A549 (cell line): ENCODE data around the gene LRRC14B. TPM values are rescaled to one million over a fixed set of nuclear protein-coding genes. Genes with fewer than 3 reads are reported as not detected.
A peak's percentile ranks its signal among the peaks of the same experiment; 100 is the strongest.
"Not testable (repeated sequence)": the region's sequence is repeated elsewhere in the genome, so short reads cannot be mapped to it uniquely, and the experiment has no call there.

Experiments used
- ATAC-seq, 2 experiments: fragments of 200-7000 bp in 1 of 2; fragments of >200 bp in 1 of 2; cut with Nextera tagmentation in 1 of 2; cut with Tn5 transposase in 1 of 2; 3 replicates each; pipeline versions ENCODE4 v1.8.0 to v1.9.1; 2018 to 2020; ENCODE audit warnings: mild to moderate bottlenecking in 1 of 2, moderate library complexity in 1 of 2
- CTCF ChIA-PET: fragments of 300-600 bp; sonication (Branson Sonifier 250); formaldehyde crosslinking; extraction: SDS; loops from one replicate; lab custom pipeline; 2021; ENCODE audit warnings: antibody characterized with exemption, inconsistent platforms; lab: Yijun Ruan, JAX
- POLR2A ChIA-PET: fragments of 350-600 bp; formaldehyde crosslinking; extraction: SDS; loops from one replicate; lab custom pipeline; 2021; ENCODE audit warnings: antibody characterized with exemption, inconsistent platforms; lab: Yijun Ruan, JAX
- DNase-seq, 2 experiments: peaks; one replicate each; pipeline versions ENCODE4 v3.0.0 to v3.0.0-alpha.2; 2011 to 2016; ENCODE audit warnings: low read depth in 1 of 2, low spot score in 1 of 2
- FAIRE-seq: peaks from 2 replicates; lab custom pipeline; 2011; peaks lifted over from hg19 to GRCh38; lab: Jason Lieb, UNC
- H3K27ac ChIP-seq, 2 experiments: fragments of >200 bp; sonication (Bioruptor Twin); formaldehyde crosslinking; 3 replicates each; pipeline ENCODE4 v1.5.1; 2016 to 2017
- H3K4me1 ChIP-seq: fragments of >200 bp; sonication (Bioruptor Twin); formaldehyde crosslinking; 3 replicates; pipeline ENCODE4 v1.6.1; 2016
- H3K4me2 ChIP-seq: fragments of >200 bp; sonication (Bioruptor Twin); formaldehyde crosslinking; 3 replicates; pipeline ENCODE4 v1.6.1; 2016
- H3K4me3 ChIP-seq: fragments of >200 bp; sonication (Bioruptor Twin); formaldehyde crosslinking; 3 replicates; pipeline ENCODE4 v1.5.1; 2016
- H3K9me3 ChIP-seq: fragments of >200 bp; sonication (Bioruptor Twin); formaldehyde crosslinking; 3 replicates; pipeline ENCODE4 v1.6.1; 2016
- ATOH8 ChIP-seq: fragments of 250-450 bp; sonication (Bioruptor Pico); IDR thresholded peaks from 2 replicates; pipeline ENCODE4 v1.5.0; 2020; ENCODE audit warnings: low read depth, mild to moderate bottlenecking, moderate library complexity
- BCL3 ChIP-seq: fragments of >200 bp; sonication (Bioruptor Twin); formaldehyde crosslinking; IDR thresholded peaks from 3 replicates; pipeline ENCODE4 v1.6.1; 2016
- CTCF ChIP-seq: fragments of >200 bp; sonication (Bioruptor Twin); formaldehyde crosslinking; IDR thresholded peaks from 3 replicates; pipeline ENCODE4 v1.5.1; 2016
- EHMT2 ChIP-seq: fragments of 200-600 bp; sonication (generic); IDR thresholded peaks from 2 replicates; pipeline ENCODE4 v1.6.1; 2016; ENCODE audit warnings: antibody characterized with exemption, low read depth, mild to moderate bottlenecking, moderate library complexity
- ELK1 ChIP-seq: fragments of 150-350 bp; IDR thresholded peaks from 2 replicates; pipeline ENCODE4 v1.6.1; 2014; ENCODE audit warnings: low read depth, mild to moderate bottlenecking, low read length
- EP300 ChIP-seq, 2 experiments: fragments of >200 bp; sonication (Bioruptor Twin); formaldehyde crosslinking; IDR thresholded peaks; 2 replicates in 1 of 2; 3 replicates in 1 of 2; pipeline ENCODE4 v1.6.1; 2016 to 2017
- FOSL2 ChIP-seq, 2 experiments: fragments of 450-650 bp in 1 of 2; fragments of >200 bp in 1 of 2; sonication (Bioruptor Twin) in 1 of 2; formaldehyde crosslinking; IDR thresholded peaks; 2 replicates each; pipeline versions ENCODE4 v1.5.0 to v1.6.1; 2016 to 2020; ENCODE audit warnings: mild to moderate bottlenecking in 1 of 2, moderate library complexity in 1 of 2
- HEYL ChIP-seq: fragments of 250-450 bp; sonication (Bioruptor Pico); IDR thresholded peaks from 2 replicates; pipeline ENCODE4 v1.8.0; 2021; ENCODE audit warnings: mild to moderate bottlenecking, moderate library complexity
- HOXA7 ChIP-seq: fragments of 250-450 bp; sonication (Bioruptor Pico); IDR thresholded peaks from 2 replicates; pipeline ENCODE4 v1.5.0; 2020; ENCODE audit warnings: mild to moderate bottlenecking, moderate library complexity
- JUN ChIP-seq, 2 experiments: fragments of >200 bp; sonication (Bioruptor Twin); formaldehyde crosslinking; IDR thresholded peaks; 2 replicates in 1 of 2; 3 replicates in 1 of 2; pipeline ENCODE4 v1.6.1; 2016 to 2017
- JUNB ChIP-seq: fragments of >200 bp; sonication (Bioruptor Twin); formaldehyde crosslinking; IDR thresholded peaks from 2 replicates; pipeline ENCODE4 v1.6.1; 2016
- MAZ ChIP-seq: fragments of 150-350 bp; IDR thresholded peaks from 2 replicates; pipeline ENCODE4 v1.6.1; 2014; ENCODE audit warnings: antibody characterized with exemption, low read depth, low read length, borderline replicate concordance
- NFE2L2 ChIP-seq: fragments of 150-350 bp; conservative IDR thresholded peaks from 2 replicates; pipeline ENCODE4 v1.6.1; 2014; ENCODE audit warnings: low read length
- NPAS2 ChIP-seq: fragments of 250-450 bp; sonication (Bioruptor Pico); IDR thresholded peaks from 2 replicates; pipeline ENCODE4 v1.8.0; 2022; ENCODE audit warnings: mild to moderate bottlenecking, moderate library complexity, borderline replicate concordance
- RFX5 ChIP-seq: fragments of 450-650 bp; IDR thresholded peaks from 2 replicates; pipeline ENCODE4 v1.7.1; 2014; ENCODE audit warnings: antibody characterized with exemption, mild to moderate bottlenecking, moderate library complexity
- RNF2 ChIP-seq: fragments of 200-600 bp; sonication (generic); IDR thresholded peaks from 2 replicates; pipeline ENCODE4 v1.6.1; 2016; ENCODE audit warnings: low read depth, mild to moderate bottlenecking, antibody characterized with exemption, moderate library complexity, borderline replicate concordance
- TFCP2L1 ChIP-seq: fragments of 250-450 bp; sonication (Bioruptor Pico); IDR thresholded peaks from 2 replicates; pipeline ENCODE4 v1.5.0; 2021; ENCODE audit warnings: mild to moderate bottlenecking
- ZNF302 ChIP-seq: fragments of 250-450 bp; sonication (Bioruptor Pico); IDR thresholded peaks from 2 replicates; pipeline ENCODE4 v1.9.0; 2021; ENCODE audit warnings: inconsistent platforms, mild to moderate bottlenecking, moderate library complexity
- WGBS: methylation state at CpG from one replicate; pipeline ENCODE4 v1.1.6; 2017; ENCODE audit errors: missing lambda C conversion rate; 5-methylcytosine and 5-hydroxymethylcytosine counted together
- polyA plus RNA-seq, 4 experiments: library from polyadenylated mRNA; depleted of rRNA in 3 of 4; stranded (reverse); fragments of >200 nt; fragmentation: RNase III in 1 of 4; extraction: RNeasy Plus Mini Kit Qiagen cat#74134 plus additional on column Dnase treatment in 1 of 4; gene quantifications; 2 replicates in 3 of 4; 3 replicates in 1 of 4; pipeline ENCODE4 v1.2.3, GENCODE V29; 2011 to 2017

Gene LRRC14B
- polyA plus RNA-seq, 2 of the 4 experiments (the other 2 are of a cell fraction): not detected

- H3K4me1 ChIP-seq: no peaks in the 10 kb centered on the region
- TF ChIP-seq JUNB (no peak), BCL3 (no peak), NPAS2 (no peak), NFE2L2 (no peak), EP300 (IDR thresholded peaks at IDR 0.05) (no peak), HEYL (CRISPR knock-in tag) (no peak), JUN (IDR thresholded peaks at IDR 0.05) (no peak), RNF2 (no peak), EHMT2 (no peak), ELK1 (no peak)
- no peak overlapping the region for H3K4me3 ChIP-seq
- ChIA-PET CTCF (interaction anchor here (0.6 kb wide), 1 partner anchor 784 kb away, joined by 3 read pairs; no protein-coding TSS in a partner anchor), POLR2A (no interaction called here)
- H3K27ac ChIP-seq: no peak overlapping the region
- WGBS: 83% methylated on average over 34 of the region's 36 CpGs
- no peaks in the 10 kb centered on the region for H3K9me3 ChIP-seq
- FAIRE-seq: no peak
- no peak for ATAC-seq
- no peak overlapping the region for H3K4me2 ChIP-seq
- no peak for DNase-seq
Observed at GRCh38 chr5:194603-195209, 3.4 kb downstream of the LRRC14B start.

GRCh38 chr5:195401-196160 is 4.3 kb downstream of the LRRC14B start:
- WGBS: 81% methylated on average over 33 of the region's 33 CpGs
- Histone ChIP-seq H3K27ac (no peak overlapping the region), H3K4me2 (no peak overlapping the region), H3K4me3 (no peak overlapping the region), H3K9me3 (no peaks in the 10 kb centered on the region)
- ATAC-seq (peak in 1 of 2 experiments; percentile 18; a peak in 1 of 6 replicates), FAIRE-seq (no peak), DNase-seq (no peak)
- CTCF ChIA-PET: no interaction called here
- POLR2A ChIA-PET: no interaction called here
- TF ChIP-seq FOSL2 (IDR thresholded peaks at IDR 0.05) (no peak), FOSL2 (CRISPR knock-in tag; IDR thresholded peaks at IDR 0.05) (no peak), MAZ (no peak), RFX5 (no peak), EP300 (IDR thresholded peaks at IDR 0.05) (no peak), TFCP2L1 (CRISPR knock-in tag) (no peak), ATOH8 (CRISPR knock-in tag) (no peak), CTCF (no peak)
- TF ChIP-seq, all 56 proteins: peak for 0
- H3K4me1 ChIP-seq: no peaks in the 10 kb centered on the region

- TF ChIP-seq ZNF302 (CRISPR knock-in tag) (no peak), FOSL2 (IDR thresholded peaks at IDR 0.05) (no peak), FOSL2 (CRISPR knock-in tag; IDR thresholded peaks at IDR 0.05) (no peak), HOXA7 (CRISPR knock-in tag) (no peak)
- TF ChIP-seq, all 56 proteins: peak for 0
- ChIA-PET CTCF (no interaction called here), POLR2A (no interaction called here)
- no peak for ATAC-seq
- 87% methylated on average over 4 of the region's 10 CpGs for WGBS
- DNase-seq: no peak
- no peaks in the 10 kb centered on the region for H3K9me3 ChIP-seq
- no peak overlapping the region for H3K4me3 ChIP-seq
- H3K4me1 ChIP-seq: no peaks in the 10 kb centered on the region
- no peak for FAIRE-seq
- no peak overlapping the region for H3K27ac ChIP-seq
- no peak overlapping the region for H3K4me2 ChIP-seq
Observed at GRCh38 chr5:196350-196749, 5.1 kb downstream of the LRRC14B start.

- H3K9me3 ChIP-seq, H3K4me3 ChIP-seq, POLR2A ChIA-PET, H3K4me2 ChIP-seq, ATAC-seq, CTCF ChIA-PET, H3K4me1 ChIP-seq, FAIRE-seq, H3K27ac ChIP-seq, DNase-seq: not testable (repeated sequence)
- WGBS: 74% methylated on average over 18 of the region's 18 CpGs
Observed at GRCh38 chr5:197031-197430, 5.7 kb downstream of the LRRC14B start.
